ENCODE results near the gene CACNA1C. TPM values are rescaled to one million over a fixed set of nuclear protein-coding genes. Genes with fewer than 3 reads are reported as not detected.

The CACNA1C gene
- total RNA-seq, 1 donor from 2014 or later: 201 TPM

DNA sequence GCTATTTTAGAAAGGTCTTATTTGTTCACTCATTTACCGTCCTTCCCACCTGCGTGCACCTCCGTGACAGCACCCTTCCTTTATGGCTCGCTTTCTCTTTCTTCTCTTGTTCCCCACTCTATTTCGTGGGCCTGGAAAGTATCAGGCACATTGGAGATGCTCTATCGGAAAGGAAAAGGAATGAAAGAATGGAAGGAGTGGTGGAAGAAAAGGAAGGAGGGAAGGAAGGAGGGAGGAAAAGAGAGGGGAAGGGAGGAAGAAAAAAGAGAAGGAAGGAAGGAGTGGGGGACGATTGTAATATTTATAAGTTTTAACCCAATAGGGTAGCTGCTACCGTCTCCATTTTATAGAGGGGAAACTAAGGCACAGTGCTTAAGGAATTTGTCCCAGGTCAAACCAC lies 363.4 kb downstream of the CACNA1C start:
- DNase-seq (no peak), ATAC-seq (no peak)
- intact Hi-C loops (cut with micrococcal nuclease): no loop called here

- DNase-seq: no peak
These were observed 364.8 kb downstream of the CACNA1C start for GRCh38 chr12:2417481-2418160.

DNA sequence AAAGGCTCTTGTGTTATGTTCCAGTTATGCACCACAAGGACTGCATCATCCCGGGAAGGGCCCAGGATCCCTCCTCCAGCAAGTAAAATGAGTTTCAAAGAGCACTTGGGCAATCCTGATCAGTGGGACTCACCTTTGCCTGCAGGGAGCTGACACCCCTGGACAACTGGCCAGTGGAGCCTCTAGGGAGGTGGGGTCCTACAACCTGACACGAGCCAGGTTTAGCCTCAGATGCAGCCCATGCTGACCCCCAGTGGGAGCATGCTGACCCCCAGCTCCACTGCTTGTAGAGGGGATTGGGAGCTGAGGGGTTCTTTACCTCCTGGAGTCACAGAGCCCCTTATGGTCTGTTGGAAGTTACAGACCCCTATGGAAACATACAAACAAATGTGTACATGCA lies 365.8 kb downstream of the CACNA1C start:
- intact Hi-C loops (cut with micrococcal nuclease): no loop called here
- ATAC-seq (no peak), DNase-seq (no peak)

More at GRCh38 chr12:2417481-2418160, 364.8 kb downstream of the CACNA1C start:
- intact Hi-C loops (cut with micrococcal nuclease): no loop called here
- ATAC-seq: no peak

DNA sequence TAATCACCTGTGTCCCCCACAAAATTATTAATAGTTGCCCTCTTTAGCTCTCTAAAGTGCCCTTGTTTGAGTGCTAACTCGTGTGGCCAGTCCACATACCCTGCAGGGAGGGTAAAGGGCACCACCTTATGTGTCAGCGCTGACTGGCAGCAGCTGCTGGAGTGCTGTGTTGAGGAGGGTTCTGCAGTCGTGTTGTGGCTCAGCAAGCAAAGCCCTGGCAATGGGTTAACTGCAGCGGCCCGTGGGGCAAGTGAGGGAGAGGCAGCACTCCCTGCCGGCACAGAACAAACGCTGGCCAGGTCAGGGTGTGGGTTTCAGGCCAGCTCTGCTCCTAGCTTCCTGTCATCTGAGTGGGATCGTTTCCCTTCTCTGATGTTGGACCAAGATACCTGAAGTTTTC lies 369.8 kb downstream of the CACNA1C start:
- ATAC-seq: peak; percentile 6
- no peak for DNase-seq

DNA sequence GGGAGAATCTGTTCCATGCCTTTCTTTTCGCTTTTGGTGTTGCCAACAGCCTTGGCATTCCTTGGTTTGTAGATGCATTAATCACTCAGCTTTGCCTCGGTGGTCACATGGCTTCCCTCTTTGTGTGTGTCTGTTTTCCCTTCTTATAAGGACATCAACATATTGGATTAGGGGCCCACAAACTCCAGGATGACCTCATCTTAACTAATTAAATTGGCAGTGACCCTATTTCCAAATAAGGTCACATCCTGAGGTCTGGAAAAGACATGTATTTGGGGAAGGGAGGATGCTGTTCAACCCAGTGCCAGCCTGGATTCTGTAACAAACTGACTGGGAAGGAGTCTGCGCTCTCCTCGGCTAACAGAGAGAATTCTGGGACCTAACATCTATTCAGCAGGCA lies 376.2 kb downstream of the CACNA1C start:
- intact Hi-C loops (cut with micrococcal nuclease): no loop called here
- DNase-seq (no peak), ATAC-seq (peak; percentile 4)

More for the DNA sequence above, 369.8 kb downstream of the CACNA1C start:
- intact Hi-C loops (cut with micrococcal nuclease): no loop called here

DNA sequence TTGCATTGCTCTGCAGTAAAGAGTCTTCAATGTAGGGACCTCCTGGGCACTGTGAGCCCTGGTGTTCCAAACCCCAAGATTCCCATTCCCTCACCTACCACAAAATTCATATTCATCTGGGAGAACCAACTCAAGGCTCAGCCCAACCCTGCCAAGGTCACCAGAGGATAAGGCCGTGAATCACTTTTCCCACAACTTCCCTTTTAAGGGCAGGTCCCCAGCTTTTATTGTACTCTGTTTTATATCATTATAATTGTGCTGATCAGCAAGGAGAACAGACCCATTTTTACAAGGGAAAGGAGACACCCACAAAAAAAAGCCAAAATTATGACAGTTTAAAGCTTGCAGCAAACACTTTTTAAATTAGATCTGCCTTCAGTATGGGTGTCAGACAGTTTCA lies 379.0 kb downstream of the CACNA1C start:
- DNase-seq (no peak), ATAC-seq (no peak)
- intact Hi-C loops (cut with micrococcal nuclease): no loop called here

- DNase-seq: no peak
- intact Hi-C loops (cut with micrococcal nuclease): no loop called here
- ATAC-seq: no peak
These were observed 380.1 kb downstream of the CACNA1C start for GRCh38 chr12:2432856-2433255.

GRCh38 chr12:2435511-2435910 lies 382.7 kb downstream of the CACNA1C start:
- ATAC-seq: peak; percentile 49
- DNase-seq: peak; percentile 44
- intact Hi-C loops (cut with micrococcal nuclease): no loop called here

- peak; percentile 86 for ATAC-seq
- intact Hi-C loops (cut with micrococcal nuclease): no loop called here
- DNase-seq: peak; percentile 70
These were observed 386.7 kb downstream of the CACNA1C start for GRCh38 chr12:2439332-2440100.

DNA sequence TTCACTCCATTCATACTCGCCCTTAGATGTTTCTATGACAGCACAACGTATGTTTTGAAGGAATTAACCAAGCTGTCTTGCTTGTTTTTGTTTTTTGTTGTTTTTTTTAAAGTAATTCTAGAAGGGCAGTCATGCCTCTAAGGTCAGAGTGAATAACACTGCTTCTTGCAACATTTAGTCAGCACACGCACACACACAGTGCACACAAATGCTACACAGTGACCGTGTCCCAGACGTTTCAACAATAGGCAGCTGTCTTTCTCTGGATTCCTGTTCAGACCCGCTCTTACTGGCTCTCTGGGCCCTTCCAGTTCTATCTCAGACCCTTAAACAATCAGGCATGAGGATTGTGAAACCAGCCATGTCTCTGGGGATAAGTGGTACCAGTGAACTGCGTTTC lies 391.0 kb downstream of the CACNA1C start:
- no peak for DNase-seq
- ATAC-seq: peak; percentile 14
- intact Hi-C loops (cut with micrococcal nuclease): no loop called here

DNA sequence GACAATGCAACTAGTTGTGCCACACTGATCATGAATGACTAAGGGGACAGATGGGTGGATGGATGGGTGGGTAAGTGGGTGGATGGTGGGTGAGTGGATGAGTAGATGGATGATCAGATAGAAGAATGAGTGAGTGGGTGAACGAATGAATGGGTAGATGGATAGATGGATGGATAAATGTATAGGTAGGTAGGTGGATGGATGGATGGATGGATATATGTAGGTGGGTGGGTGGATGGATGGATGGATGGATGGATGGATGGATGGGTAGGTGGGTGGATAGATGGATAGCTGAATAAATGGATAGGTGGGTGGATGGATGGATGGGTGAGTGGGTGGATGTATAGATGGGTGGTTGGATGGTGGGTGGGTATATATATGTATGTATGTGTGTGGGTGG lies 393.2 kb downstream of the CACNA1C start:
- DNase-seq (no peak), ATAC-seq (no peak)
- intact Hi-C loops (cut with micrococcal nuclease): no loop called here

- ATAC-seq (no peak), DNase-seq (no peak)
- intact Hi-C loops (cut with micrococcal nuclease): no loop called here
These were observed 395.1 kb downstream of the CACNA1C start for GRCh38 chr12:2447861-2448260.

GRCh38 chr12:2449586-2449985 lies 396.8 kb downstream of the CACNA1C start:
- intact Hi-C loops (cut with micrococcal nuclease): no loop called here
- no peak for ATAC-seq

GRCh38 chr12:2450553-2450952 lies 397.8 kb downstream of the CACNA1C start:
- ATAC-seq: peak; percentile 63
- DNase-seq: no peak
- intact Hi-C loops (cut with micrococcal nuclease): no loop called here

More at GRCh38 chr12:2449586-2449985, 396.8 kb downstream of the CACNA1C start:
- DNase-seq: no peak

GRCh38 chr12:2451025-2451424 lies 398.2 kb downstream of the CACNA1C start:
- ATAC-seq (no peak), DNase-seq (no peak)
- intact Hi-C loops (cut with micrococcal nuclease): no loop called here

DNA sequence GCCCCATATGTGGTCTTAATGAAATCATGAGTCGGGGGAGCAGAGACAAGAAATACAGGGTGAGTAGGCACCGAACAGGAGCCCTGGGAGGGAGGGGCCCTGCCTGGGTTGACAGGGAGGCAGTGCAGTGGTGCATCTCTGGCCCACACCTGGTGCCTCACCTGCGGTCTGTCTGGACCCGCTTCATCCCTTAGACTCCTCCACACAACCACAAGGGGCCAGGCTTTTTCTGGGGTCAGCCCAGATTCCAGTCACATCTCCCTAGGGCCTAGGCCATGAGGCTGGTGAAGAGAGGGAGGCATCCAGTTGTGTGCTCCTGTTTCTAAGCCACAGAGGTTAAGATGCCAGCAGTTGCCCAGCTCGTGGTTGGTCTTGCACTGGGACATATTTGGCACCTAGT lies 398.7 kb downstream of the CACNA1C start:
- ATAC-seq (no peak), DNase-seq (no peak)
- intact Hi-C loops (cut with micrococcal nuclease): no loop called here

GRCh38 chr12:2453076-2453760 lies 400.4 kb downstream of the CACNA1C start:
- DNase-seq (no peak), ATAC-seq (no peak)
- intact Hi-C loops (cut with micrococcal nuclease): no loop called here

DNA sequence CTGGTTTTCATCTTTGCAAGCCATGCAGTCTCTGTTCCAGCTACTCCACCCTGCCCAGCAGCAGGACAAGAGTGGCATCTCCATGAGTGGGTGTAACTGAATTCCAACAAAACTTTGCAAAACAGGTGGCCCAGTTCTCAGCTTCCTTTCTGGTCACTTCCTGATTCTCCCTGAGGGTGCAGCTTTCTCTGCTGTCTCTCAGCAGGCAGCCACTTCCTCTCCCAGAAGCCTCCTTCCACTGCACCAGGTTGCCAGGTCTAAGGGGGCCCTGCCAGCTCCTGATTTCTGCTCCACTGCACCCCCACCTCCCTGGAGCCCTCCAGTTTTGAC lies 400.9 kb downstream of the CACNA1C start:
- DNase-seq (no peak), ATAC-seq (no peak)
- intact Hi-C loops (cut with micrococcal nuclease): no loop called here

GRCh38 chr12:2454601-2455177 lies 401.9 kb downstream of the CACNA1C start:
- DNase-seq (no peak), ATAC-seq (no peak)
- intact Hi-C loops (cut with micrococcal nuclease): no loop called here

GRCh38 chr12:2455410-2455809 lies 402.6 kb downstream of the CACNA1C start:
- intact Hi-C loops (cut with micrococcal nuclease): no loop called here
- no peak for DNase-seq
- no peak for ATAC-seq

Measured in left ventricle myocardium superior (tissue), 1 donor.